Hepatocyte (in vitro differentiated cells): ENCODE data around the gene LRRD1. TPM values are rescaled to one million over a fixed set of nuclear protein-coding genes. Genes with fewer than 3 reads are reported as not detected.

Source experiments
- DNase-seq: peaks from one replicate; pipeline ENCODE4 v3.0.0-alpha.2; 2016; ENCODE audit warnings: low spot score
- H2AFZ ChIP-seq: fragments of 200-600 bp; sonication (generic); 2 replicates; pipeline ENCODE4 v1.6.0; 2016; ENCODE audit warnings: antibody characterized with exemption, mild to moderate bottlenecking
- H3K27ac ChIP-seq: fragments of 200-600 bp; sonication (generic); 2 replicates; pipeline ENCODE4 v1.5.1; 2016; ENCODE audit warnings: mild to moderate bottlenecking
- H3K27me3 ChIP-seq: fragments of 200-600 bp; sonication (generic); 2 replicates; pipeline ENCODE4 v1.6.1; 2016
- H3K36me3 ChIP-seq: fragments of 200-600 bp; sonication (generic); replicated peaks from 2 replicates; pipeline ENCODE4 v1.5.1; 2016; ENCODE audit warnings: low read depth; ENCODE audit not compliant: insufficient read depth
- H3K4me1 ChIP-seq: fragments of 200-600 bp; sonication (generic); 2 replicates; pipeline ENCODE4 v1.5.1; 2016; ENCODE audit warnings: mild to moderate bottlenecking, moderate library complexity; ENCODE audit not compliant: insufficient read depth
- H3K4me2 ChIP-seq: fragments of 200-600 bp; sonication (generic); 2 replicates; pipeline ENCODE4 v1.6.0; 2016
- H3K4me3 ChIP-seq: fragments of 200-600 bp; sonication (generic); 2 replicates; pipeline ENCODE4 v1.5.1; 2016; ENCODE audit warnings: mild to moderate bottlenecking
- H3K79me2 ChIP-seq: fragments of 200-600 bp; sonication (generic); 2 replicates; pipeline ENCODE4 v1.6.0; 2017; ENCODE audit warnings: mild to moderate bottlenecking
- H3K9me2 ChIP-seq: fragments of 200-600 bp; sonication (generic); replicated peaks from 2 replicates; pipeline ENCODE4 v1.6.0; 2017; ENCODE audit warnings: mild to moderate bottlenecking; ENCODE audit not compliant: insufficient read depth
- H3K9me3 ChIP-seq: fragments of 200-600 bp; sonication (generic); 2 replicates; pipeline ENCODE4 v1.5.1; 2016; ENCODE audit warnings: low read depth, mild to moderate bottlenecking
- H4K20me1 ChIP-seq: fragments of 200-600 bp; sonication (generic); 2 replicates; pipeline ENCODE4 v1.6.0; 2016; ENCODE audit warnings: mild to moderate bottlenecking; ENCODE audit not compliant: insufficient read depth, poor library complexity, severe bottlenecking
- CTCF ChIP-seq: fragments of 200-600 bp; sonication (generic); IDR thresholded peaks from 2 replicates; pipeline ENCODE4 v1.5.1; 2016; ENCODE audit warnings: antibody characterized with exemption, mild to moderate bottlenecking; ENCODE audit not compliant: poor library complexity
- EZH2 ChIP-seq: fragments of 200-600 bp; sonication (generic); IDR thresholded peaks from 2 replicates; pipeline ENCODE4 v1.6.1; 2016; ENCODE audit warnings: antibody characterized with exemption, mild to moderate bottlenecking, borderline replicate concordance
- EZH2phosphoT487 ChIP-seq: fragments of 200-600 bp; sonication (generic); IDR thresholded peaks from one replicate; pipeline ENCODE4 v1.6.1; 2018; ENCODE audit warnings: antibody characterized with exemption, mild to moderate bottlenecking, low read depth, moderate library complexity; ENCODE audit not compliant: unreplicated experiment, severe bottlenecking
- WGBS: methylation state at CpG from one replicate; pipeline ENCODE4 v1.1.6; 2016; ENCODE audit warnings: low lambda C conversion rate; ENCODE audit errors: missing lambda C conversion rate; 5-methylcytosine and 5-hydroxymethylcytosine counted together
- microRNA-seq: library from miRNA; unstranded; fragments of <30 nt; microRNA quantifications from one replicate; pipeline ENCODE4, GENCODE V29; 2017
- polyA plus RNA-seq: library from polyadenylated mRNA; unstranded; fragments of >200 nt; fragmentation: Nextera tagmentation; extraction: Ambion mirVana; gene quantifications from 2 replicates; pipeline ENCODE4 v1.2.1, GENCODE V29; 2016
- small RNA-seq: library from RNA; depleted of rRNA; stranded (forward); fragments of <200 nt; gene quantifications from one replicate; pipeline ENCODE3, GENCODE V24; 2014
- total RNA-seq: library from RNA; depleted of rRNA; stranded (reverse); fragments of >200 nt; gene quantifications from 2 replicates; pipeline ENCODE4 v1.2.3, GENCODE V29; 2014

LRRD1 gene
- total and polyA plus RNA-seq, 2 experiments from 2014 or later: 0.77 TPM; not detected in 1

- no peaks in the 10 kb centered on the region for H3K9me3 ChIP-seq
- DNase-seq: no peak
- H3K4me3 ChIP-seq: no peak overlapping the region
- no peaks in the 10 kb centered on the region for H3K4me1 ChIP-seq
- no peak overlapping the region for H2AFZ ChIP-seq
- no peak overlapping the region for H3K4me2 ChIP-seq
- no peaks in the 10 kb centered on the region for H3K36me3 ChIP-seq
- no peaks in the 10 kb centered on the region for H3K27me3 ChIP-seq
- H3K27ac ChIP-seq: no peak overlapping the region
- TF ChIP-seq CTCF (no peak), EZH2 (no peak), EZH2phosphoT487 (no peak)
- no peaks in the 10 kb centered on the region for H3K79me2 ChIP-seq
- no peaks in the 10 kb centered on the region for H3K9me2 ChIP-seq
- H4K20me1 ChIP-seq: no peaks in the 10 kb centered on the region
- 83% methylated on average over 1 of the region's 1 CpG for WGBS
These were observed 83.6 kb downstream of the LRRD1 start for GRCh38 chr7:92095380-92095779.

Small RNA genes lying within 50 kb of the gene (microRNA-seq; reads per million reads assigned to microRNA genes)
- not detected for gene MIR1285-1

Small RNA genes lying within 50 kb of the gene (small RNA-seq; reads per million reads assigned to genes)
- not detected for gene MIR1285-1
- gene RF00019: not detected

Other genes with a start within 250 kb of the LRRD1 start
- gene AKAP9, start 238.3 kb downstream of the LRRD1 start, total RNA-seq: 85.8 and 97.5 TPM in 2 replicates
- gene AKAP9, start 238.3 kb downstream of the LRRD1 start, polyA plus RNA-seq: 80.5 and 119 TPM in 2 replicates
- gene CYP51A1, start 44.7 kb downstream of the LRRD1 start, total RNA-seq: 414 and 425 TPM in 2 replicates
- 155 and 200 TPM in 2 replicates for gene CYP51A1, start 44.7 kb downstream of the LRRD1 start, polyA plus RNA-seq
- gene KRIT1, start 66.8 kb upstream of the LRRD1 start, total RNA-seq: 43.5 and 50.6 TPM in 2 replicates
- gene KRIT1, start 66.8 kb upstream of the LRRD1 start, polyA plus RNA-seq: 17.4 and 25.3 TPM in 2 replicates
- 35.3 and 36.8 TPM in 2 replicates for gene ANKIB1, start 66.8 kb upstream of the LRRD1 start, total RNA-seq
- 8.8 and 12.5 TPM in 2 replicates for gene ANKIB1, start 66.8 kb upstream of the LRRD1 start, polyA plus RNA-seq